Measurements from ENCODE around the gene PHF10.

GRCh38 chr6:169677096-169677495 is 47.2 kb downstream of the PHF10 start:
- TF ChIP-seq CTCF (conservative IDR thresholded peaks at IDR 0.05) = no peak
- no peak for TF ChIP-seq ZFX (IDR thresholded peaks at IDR 0.05)
